Measurements from ENCODE around the gene SMAD3.

The SMAD3 gene

DNA sequence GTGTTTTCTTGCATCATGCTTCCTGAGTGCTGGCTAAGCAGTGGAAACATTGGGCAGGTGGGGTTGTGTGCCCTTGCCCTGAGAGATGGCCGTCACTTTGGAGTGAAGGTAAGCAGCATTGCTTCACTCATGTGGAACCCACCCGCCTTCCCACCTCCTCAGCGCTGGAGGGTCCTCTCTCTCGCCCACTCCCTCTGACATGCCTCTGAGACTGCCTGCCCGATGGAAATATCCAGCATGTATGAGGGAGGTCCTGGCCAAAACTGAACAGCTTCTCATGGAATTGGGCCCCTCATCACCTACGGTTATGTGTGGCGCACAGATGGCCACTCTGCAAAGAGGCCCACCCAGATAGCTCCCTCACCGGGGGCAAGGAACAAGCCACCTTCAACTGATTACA lies 48.6 kb downstream of the SMAD3 start:
- Histone ChIP-seq H3K27ac (ENCODE audit: low read depth, low read length) (no peak overlapping the region), H2AK5ac (ENCODE audit: low read length) (no peak overlapping the region), H3K36me3 (ENCODE audit: control insufficient read depth, insufficient read depth, low read length) (no peaks in the 10 kb centered on the region), H3K56ac (ENCODE audit: low read length) (peak overlapping the region; percentile 40), H3K4me3 (ENCODE audit: low read length) (no peak overlapping the region), H3K18ac (ENCODE audit: low read length) (no peak overlapping the region), H2BK120ac (ENCODE audit: low read depth, low read length) (no peak overlapping the region), H3K4ac (ENCODE audit: low read depth, low read length) (no peak overlapping the region), H4K5ac (ENCODE audit: low read length) (no peak overlapping the region), H3K79me2 (ENCODE audit: control insufficient read depth, insufficient read depth, low read length) (peaks cover 5% of the 10 kb centered on the region), H3K23ac (ENCODE audit: low read length) (no peak overlapping the region), H3K9ac (ENCODE audit: low read length) (no peak overlapping the region), H3K4me2 (ENCODE audit: low read length) (no peak overlapping the region), H2BK15ac (replicated peaks; ENCODE audit: low read depth) (no peak overlapping the region), H3K4me1 (ENCODE audit: control insufficient read depth, low read depth, low read length) (peaks cover 14% of the 10 kb centered on the region), H3K79me1 (ENCODE audit: low read length) (peaks cover 3% of the 10 kb centered on the region), H4K8ac (ENCODE audit: low read depth, low read length) (no peak overlapping the region), H2BK5ac (ENCODE audit: low read length) (no peak overlapping the region), H3K27me3 (ENCODE audit: insufficient read depth, low read length, poor library complexity) (no peaks in the 10 kb centered on the region)
- WGBS (ENCODE audit: extremely low coverage, insufficient coverage, low lambda C conversion rate): no CpG with 5 or more reads among the region's 8 CpGs
- no peak for DNase-seq

GRCh38 chr15:67114846-67115585 lies 49.6 kb downstream of the SMAD3 start:
- no peak overlapping the region for H2AK5ac ChIP-seq (ENCODE audit: low read length)
- H3K56ac ChIP-seq (ENCODE audit: low read length): no peak overlapping the region
- peaks cover 11% of the 10 kb centered on the region for H3K4me1 ChIP-seq (ENCODE audit: control insufficient read depth, low read depth, low read length)
- no peak overlapping the region for H3K4me2 ChIP-seq (ENCODE audit: low read length)
- H2BK120ac ChIP-seq (ENCODE audit: low read depth, low read length): no peak overlapping the region
- no peak overlapping the region for H3K4ac ChIP-seq (ENCODE audit: low read depth, low read length)
- H4K8ac ChIP-seq (ENCODE audit: low read depth, low read length): no peak overlapping the region
- no peaks in the 10 kb centered on the region for H3K36me3 ChIP-seq (ENCODE audit: control insufficient read depth, insufficient read depth, low read length)
- H3K27ac ChIP-seq (ENCODE audit: low read depth, low read length): no peak overlapping the region
- H3K4me3 ChIP-seq (ENCODE audit: low read length): no peak overlapping the region
- WGBS (ENCODE audit: extremely low coverage, insufficient coverage, low lambda C conversion rate): no CpG with 5 or more reads among the region's 6 CpGs
- no peaks in the 10 kb centered on the region for H3K27me3 ChIP-seq (ENCODE audit: insufficient read depth, low read length, poor library complexity)
- no peak overlapping the region for H3K9ac ChIP-seq (ENCODE audit: low read length)
- no peak overlapping the region for H2BK15ac ChIP-seq (replicated peaks; ENCODE audit: low read depth)
- H3K79me2 ChIP-seq (ENCODE audit: control insufficient read depth, insufficient read depth, low read length): peaks cover 5% of the 10 kb centered on the region
- H3K79me1 ChIP-seq (ENCODE audit: low read length): peaks cover 3% of the 10 kb centered on the region
- no peak overlapping the region for H2BK5ac ChIP-seq (ENCODE audit: low read length)
- H4K5ac ChIP-seq (ENCODE audit: low read length): no peak overlapping the region
- no peak overlapping the region for H3K23ac ChIP-seq (ENCODE audit: low read length)
- no peak overlapping the region for H3K18ac ChIP-seq (ENCODE audit: low read length)
- peak; percentile 46 for DNase-seq

DNA sequence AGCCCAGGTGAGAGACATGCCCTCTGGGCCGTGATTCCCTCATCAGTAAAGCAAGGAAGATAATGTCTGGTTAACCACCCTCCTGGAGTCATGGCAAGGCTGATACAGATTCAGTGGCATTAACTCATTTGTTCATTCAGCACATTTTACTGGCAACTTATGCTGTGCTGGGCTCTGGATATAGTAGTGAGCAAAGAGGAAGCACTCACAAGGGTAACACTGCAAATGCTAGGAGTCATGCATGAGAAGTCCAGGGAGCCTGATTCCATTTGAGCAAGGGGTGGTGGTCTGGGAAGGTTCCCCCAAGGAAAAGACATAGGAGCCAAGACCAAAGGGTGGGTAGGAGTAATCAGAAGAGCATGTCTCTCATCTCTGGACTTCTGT lies 50.2 kb downstream of the SMAD3 start:
- Histone ChIP-seq H4K8ac (ENCODE audit: low read depth, low read length) (no peak overlapping the region), H3K18ac (ENCODE audit: low read length) (no peak overlapping the region), H3K56ac (ENCODE audit: low read length) (no peak overlapping the region), H3K79me1 (ENCODE audit: low read length) (no peaks in the 10 kb centered on the region), H3K9ac (ENCODE audit: low read length) (no peak overlapping the region), H3K4me1 (ENCODE audit: control insufficient read depth, low read depth, low read length) (peaks cover 11% of the 10 kb centered on the region), H2AK5ac (ENCODE audit: low read length) (no peak overlapping the region), H3K4me2 (ENCODE audit: low read length) (no peak overlapping the region), H4K5ac (ENCODE audit: low read length) (no peak overlapping the region), H2BK15ac (replicated peaks; ENCODE audit: low read depth) (no peak overlapping the region), H2BK120ac (ENCODE audit: low read depth, low read length) (no peak overlapping the region), H3K79me2 (ENCODE audit: control insufficient read depth, insufficient read depth, low read length) (peaks cover 2% of the 10 kb centered on the region), H3K27me3 (ENCODE audit: insufficient read depth, low read length, poor library complexity) (no peaks in the 10 kb centered on the region), H3K36me3 (ENCODE audit: control insufficient read depth, insufficient read depth, low read length) (no peaks in the 10 kb centered on the region), H2BK5ac (ENCODE audit: low read length) (no peak overlapping the region), H3K23ac (ENCODE audit: low read length) (no peak overlapping the region), H3K4me3 (ENCODE audit: low read length) (no peak overlapping the region), H3K4ac (ENCODE audit: low read depth, low read length) (no peak overlapping the region), H3K27ac (ENCODE audit: low read depth, low read length) (no peak overlapping the region)
- no CpG with 5 or more reads among the region's 1 CpG for WGBS (ENCODE audit: extremely low coverage, insufficient coverage, low lambda C conversion rate)
- DNase-seq: no peak

DNA sequence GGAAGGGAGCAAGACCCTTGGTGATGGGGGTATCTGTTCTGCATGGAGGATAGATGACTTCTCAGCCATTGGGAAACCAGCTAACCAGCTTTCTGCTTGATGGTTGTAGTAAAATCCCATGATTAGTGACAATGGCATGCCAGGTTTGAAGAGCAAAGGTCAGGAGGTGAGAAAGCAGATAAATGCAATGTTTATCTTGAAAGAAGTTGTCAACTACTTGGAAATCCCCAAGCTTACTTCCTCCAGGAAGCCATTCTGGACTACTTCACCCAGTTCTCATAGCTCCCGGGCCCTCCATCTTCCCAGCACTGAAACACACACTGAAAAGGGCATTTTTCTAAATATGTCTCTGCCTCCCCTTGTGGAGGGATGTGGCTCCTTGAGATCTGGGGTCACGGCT lies 51.3 kb downstream of the SMAD3 start:
- DNase-seq: peak; percentile 74
- H3K18ac ChIP-seq (ENCODE audit: low read length): no peak overlapping the region
- H3K4me2 ChIP-seq (ENCODE audit: low read length): no peak overlapping the region
- no peak overlapping the region for H4K8ac ChIP-seq (ENCODE audit: low read depth, low read length)
- H2BK120ac ChIP-seq (ENCODE audit: low read depth, low read length): no peak overlapping the region
- H2AK5ac ChIP-seq (ENCODE audit: low read length): peak overlapping the region; percentile 10
- no peak overlapping the region for H3K56ac ChIP-seq (ENCODE audit: low read length)
- no peak overlapping the region for H2BK15ac ChIP-seq (replicated peaks; ENCODE audit: low read depth)
- no peaks in the 10 kb centered on the region for H3K79me1 ChIP-seq (ENCODE audit: low read length)
- H4K5ac ChIP-seq (ENCODE audit: low read length): no peak overlapping the region
- H3K36me3 ChIP-seq (ENCODE audit: control insufficient read depth, insufficient read depth, low read length): no peaks in the 10 kb centered on the region
- peaks cover 2% of the 10 kb centered on the region for H3K79me2 ChIP-seq (ENCODE audit: control insufficient read depth, insufficient read depth, low read length)
- no peak overlapping the region for H3K9ac ChIP-seq (ENCODE audit: low read length)
- no peak overlapping the region for H3K4me3 ChIP-seq (ENCODE audit: low read length)
- no peak overlapping the region for H3K4ac ChIP-seq (ENCODE audit: low read depth, low read length)
- H3K23ac ChIP-seq (ENCODE audit: low read length): no peak overlapping the region
- H3K27ac ChIP-seq (ENCODE audit: low read depth, low read length): no peak overlapping the region
- H3K4me1 ChIP-seq (ENCODE audit: control insufficient read depth, low read depth, low read length): peaks cover 11% of the 10 kb centered on the region
- no peaks in the 10 kb centered on the region for H3K27me3 ChIP-seq (ENCODE audit: insufficient read depth, low read length, poor library complexity)
- H2BK5ac ChIP-seq (ENCODE audit: low read length): no peak overlapping the region
- no CpG with 5 or more reads among the region's 2 CpGs for WGBS (ENCODE audit: extremely low coverage, insufficient coverage, low lambda C conversion rate)

DNA sequence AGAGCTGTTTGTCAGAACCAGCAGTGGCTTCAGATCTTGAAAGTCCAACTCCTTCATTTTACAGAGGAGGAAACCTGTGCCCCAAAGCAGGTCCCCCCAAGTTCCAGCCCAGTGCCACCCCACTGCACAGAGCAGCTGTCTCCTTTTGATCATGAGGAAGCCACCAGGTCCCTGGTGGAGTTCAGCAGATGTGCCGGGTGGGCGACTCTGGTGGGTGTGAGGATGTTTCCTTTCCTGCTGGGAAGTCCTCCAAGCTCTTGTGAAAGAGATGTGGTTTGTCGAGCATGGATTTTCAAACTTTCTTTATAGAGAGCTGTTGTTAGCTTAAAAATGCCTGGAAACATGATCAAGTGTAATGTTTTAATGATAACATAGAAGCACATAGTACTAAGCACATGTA lies 52.0 kb downstream of the SMAD3 start:
- H3K79me2 ChIP-seq (ENCODE audit: control insufficient read depth, insufficient read depth, low read length): peaks cover 2% of the 10 kb centered on the region
- no peak overlapping the region for H2BK5ac ChIP-seq (ENCODE audit: low read length)
- H3K27ac ChIP-seq (ENCODE audit: low read depth, low read length): no peak overlapping the region
- H3K4me3 ChIP-seq (ENCODE audit: low read length): no peak overlapping the region
- H4K5ac ChIP-seq (ENCODE audit: low read length): no peak overlapping the region
- no peak overlapping the region for H3K9ac ChIP-seq (ENCODE audit: low read length)
- H3K27me3 ChIP-seq (ENCODE audit: insufficient read depth, low read length, poor library complexity): no peaks in the 10 kb centered on the region
- H3K18ac ChIP-seq (ENCODE audit: low read length): no peak overlapping the region
- no peak overlapping the region for H2AK5ac ChIP-seq (ENCODE audit: low read length)
- H3K23ac ChIP-seq (ENCODE audit: low read length): no peak overlapping the region
- no peaks in the 10 kb centered on the region for H3K36me3 ChIP-seq (ENCODE audit: control insufficient read depth, insufficient read depth, low read length)
- DNase-seq: no peak
- no peaks in the 10 kb centered on the region for H3K79me1 ChIP-seq (ENCODE audit: low read length)
- no peak overlapping the region for H3K56ac ChIP-seq (ENCODE audit: low read length)
- no CpG with 5 or more reads among the region's 3 CpGs for WGBS (ENCODE audit: extremely low coverage, insufficient coverage, low lambda C conversion rate)
- H3K4ac ChIP-seq (ENCODE audit: low read depth, low read length): no peak overlapping the region
- H3K4me2 ChIP-seq (ENCODE audit: low read length): no peak overlapping the region
- H3K4me1 ChIP-seq (ENCODE audit: control insufficient read depth, low read depth, low read length): peaks cover 11% of the 10 kb centered on the region
- H2BK15ac ChIP-seq (replicated peaks; ENCODE audit: low read depth): no peak overlapping the region
- H2BK120ac ChIP-seq (ENCODE audit: low read depth, low read length): no peak overlapping the region
- no peak overlapping the region for H4K8ac ChIP-seq (ENCODE audit: low read depth, low read length)

DNA sequence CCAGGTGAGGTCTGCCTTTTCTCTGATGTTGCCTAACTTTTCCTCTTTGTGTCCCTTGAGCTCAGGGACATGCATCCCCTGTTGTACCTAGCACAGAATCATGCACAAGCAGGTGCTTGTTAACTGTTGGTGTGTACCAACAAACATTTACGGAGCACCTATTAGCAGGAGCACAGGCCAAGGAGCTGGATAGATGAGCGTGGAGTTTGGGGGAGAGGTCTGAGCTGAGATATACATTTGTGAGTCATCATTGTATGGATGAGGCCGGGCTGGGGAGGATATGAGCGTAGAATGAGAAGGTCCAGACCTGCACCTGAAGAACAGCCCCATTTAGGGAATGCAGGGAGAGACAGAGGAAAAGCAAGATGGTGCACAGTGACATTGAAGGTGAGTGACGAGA lies 53.4 kb downstream of the SMAD3 start:
- WGBS (ENCODE audit: extremely low coverage, insufficient coverage, low lambda C conversion rate): no CpG with 5 or more reads among the region's 5 CpGs
- H3K56ac ChIP-seq (ENCODE audit: low read length): no peak overlapping the region

More for the DNA sequence above, 53.4 kb downstream of the SMAD3 start:
- Histone ChIP-seq H2AK5ac (ENCODE audit: low read length) (no peak overlapping the region), H3K23ac (ENCODE audit: low read length) (no peak overlapping the region), H3K4me1 (ENCODE audit: control insufficient read depth, low read depth, low read length) (peaks cover 11% of the 10 kb centered on the region), H3K27ac (ENCODE audit: low read depth, low read length) (no peak overlapping the region), H4K5ac (ENCODE audit: low read length) (no peak overlapping the region), H2BK15ac (replicated peaks; ENCODE audit: low read depth) (no peak overlapping the region), H4K8ac (ENCODE audit: low read depth, low read length) (no peak overlapping the region), H3K27me3 (ENCODE audit: insufficient read depth, low read length, poor library complexity) (no peaks in the 10 kb centered on the region), H2BK5ac (ENCODE audit: low read length) (no peak overlapping the region), H3K4me2 (ENCODE audit: low read length) (no peak overlapping the region), H3K36me3 (ENCODE audit: control insufficient read depth, insufficient read depth, low read length) (no peaks in the 10 kb centered on the region), H3K18ac (ENCODE audit: low read length) (no peak overlapping the region), H3K79me1 (ENCODE audit: low read length) (no peaks in the 10 kb centered on the region), H3K4me3 (ENCODE audit: low read length) (no peak overlapping the region), H2BK120ac (ENCODE audit: low read depth, low read length) (no peak overlapping the region), H3K79me2 (ENCODE audit: control insufficient read depth, insufficient read depth, low read length) (peaks cover 2% of the 10 kb centered on the region), H3K9ac (ENCODE audit: low read length) (no peak overlapping the region), H3K4ac (ENCODE audit: low read depth, low read length) (no peak overlapping the region)
- no peak for DNase-seq

All from mesendoderm (in vitro differentiated cells).